GM18519 (cell line): ENCODE results near the gene DDX1.
"Not testable (repeated sequence)": the region's sequence is repeated elsewhere in the genome, so short reads cannot be mapped to it uniquely, and the experiment has no call there.

Experiments used
- ATAC-seq: cut with Tn5 transposase; IDR thresholded peaks from one replicate; pipeline ENCODE4 v1.9.1; 2021; ENCODE audit warnings: mild to moderate bottlenecking, moderate library complexity; ENCODE audit not compliant: unreplicated experiment, low FRiP score

DDX1 gene

GRCh38 chr2:15594291-15595256 is 2.9 kb downstream of the DDX1 start:
- no peak for ATAC-seq

DNA sequence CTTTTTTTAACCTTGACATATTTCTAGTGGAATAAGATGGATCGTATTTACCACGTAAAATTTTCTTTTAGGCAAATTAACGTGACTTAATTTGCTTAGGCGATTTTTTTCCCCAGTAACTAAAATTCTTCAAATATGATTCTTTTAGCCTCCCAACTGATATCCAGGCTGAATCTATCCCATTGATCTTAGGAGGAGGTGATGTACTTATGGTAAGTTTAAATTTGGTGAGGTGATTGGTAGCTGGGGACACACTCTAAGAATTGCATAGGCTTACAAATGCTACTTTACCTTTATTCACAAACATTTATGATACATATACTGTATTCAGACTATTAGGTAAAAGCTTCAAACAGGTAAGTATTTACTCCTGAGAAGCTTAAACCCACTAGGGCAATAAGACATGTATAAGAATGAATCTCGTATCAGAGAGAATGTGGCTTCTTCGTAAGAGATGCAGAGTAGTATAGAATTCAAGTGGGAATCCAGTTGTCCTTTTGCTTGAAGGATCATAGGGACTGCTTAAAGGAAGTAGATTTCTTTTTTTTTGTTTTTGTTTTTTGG is 3.8 kb downstream of the DDX1 start:
- ATAC-seq: no peak

- no peak for ATAC-seq
These were observed 4.3 kb downstream of the DDX1 start for GRCh38 chr2:15595936-15596335.

- ATAC-seq: no peak
These were observed 4.7 kb downstream of the DDX1 start for GRCh38 chr2:15596350-15596749.

DNA sequence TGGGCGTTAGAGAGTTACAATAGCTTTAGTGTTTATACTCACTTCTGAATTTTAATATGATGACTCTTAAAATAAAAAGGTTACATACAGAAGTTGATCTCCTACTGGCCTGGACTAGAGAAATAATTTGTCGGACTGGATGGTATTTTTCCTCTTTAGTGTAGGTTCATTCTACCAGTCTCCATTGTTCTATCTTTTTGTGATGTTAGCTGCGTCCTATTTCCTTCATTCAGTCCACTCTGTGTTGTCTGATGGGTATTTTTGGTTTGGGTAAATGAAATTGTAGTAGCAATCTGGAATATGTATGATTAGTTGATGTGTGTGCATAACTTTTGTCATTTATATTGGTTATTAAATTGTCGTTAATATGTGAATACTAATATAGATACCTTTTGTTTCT is 5.3 kb downstream of the DDX1 start:
- ATAC-seq: no peak

DNA sequence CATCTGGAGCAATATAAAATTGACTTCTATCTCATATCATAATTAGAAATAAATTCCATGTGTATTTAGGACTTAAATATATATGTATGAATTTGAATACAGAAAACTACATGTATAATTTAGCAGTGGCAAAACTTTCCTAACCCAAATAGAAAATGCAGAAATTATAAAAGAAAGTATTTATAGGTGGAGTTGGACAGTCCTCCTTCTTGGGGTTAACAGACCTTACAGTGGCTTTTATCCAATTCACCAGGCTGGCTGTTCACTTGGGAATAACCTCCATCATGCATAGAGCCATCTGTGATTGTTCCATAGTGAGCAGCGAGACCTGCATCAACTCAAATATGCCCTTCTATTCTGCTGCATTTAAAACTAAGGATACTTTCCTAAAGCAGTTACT is 8.3 kb downstream of the DDX1 start:
- ATAC-seq: no peak

GRCh38 chr2:15601681-15602080 is 10.0 kb downstream of the DDX1 start:
- no peak for ATAC-seq

DNA sequence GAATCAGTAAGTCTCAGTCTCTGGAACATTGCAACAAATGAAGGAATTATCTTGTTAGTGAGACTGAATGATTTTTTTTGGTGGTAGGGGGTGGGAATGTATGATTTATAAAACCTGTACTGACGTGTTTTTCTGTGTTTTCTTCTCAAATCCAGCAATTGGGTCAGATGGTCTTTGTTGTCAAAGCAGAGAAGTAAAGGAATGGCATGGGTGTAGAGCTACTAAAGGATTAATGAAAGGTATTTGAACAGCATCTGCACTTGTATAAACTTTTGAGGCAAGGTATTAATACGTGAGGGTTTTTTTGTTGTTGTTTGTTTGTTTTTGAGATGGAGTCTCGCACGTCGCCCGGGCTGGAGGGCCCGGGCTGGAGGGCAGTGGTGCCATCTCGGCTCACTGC is 10.7 kb downstream of the DDX1 start:
- no peak for ATAC-seq

DNA sequence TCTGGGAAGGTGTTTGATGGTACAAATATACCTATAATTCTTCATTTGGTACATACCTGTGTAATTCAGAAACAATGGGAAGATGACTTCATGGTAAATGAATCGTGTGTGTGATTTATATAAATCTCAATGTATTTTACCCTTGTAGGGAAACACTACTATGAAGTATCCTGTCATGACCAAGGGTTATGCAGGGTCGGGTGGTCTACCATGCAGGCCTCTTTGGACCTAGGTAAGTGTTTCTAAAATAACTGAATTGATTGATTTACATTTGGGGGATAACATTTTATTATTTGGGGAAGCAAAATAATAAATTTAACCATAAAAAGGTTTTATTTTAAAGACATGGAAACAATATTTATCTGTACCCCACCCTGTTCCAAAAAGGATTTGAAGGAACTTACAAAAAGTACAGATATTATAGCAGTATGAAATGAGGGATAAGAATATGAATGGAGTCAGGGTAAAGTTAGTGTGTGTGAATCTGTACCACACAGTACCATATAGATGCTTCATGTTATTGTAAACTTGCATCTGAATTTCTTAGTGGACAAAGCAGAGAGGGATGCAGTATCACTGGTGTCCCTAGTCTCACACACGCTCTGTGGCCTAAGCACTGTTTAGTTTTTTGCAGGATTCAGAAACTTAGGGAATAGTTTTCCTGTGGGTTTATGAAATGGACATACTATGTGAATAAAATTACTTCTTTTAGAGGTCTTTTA is 11.5 kb downstream of the DDX1 start:
- ATAC-seq: no peak

DNA sequence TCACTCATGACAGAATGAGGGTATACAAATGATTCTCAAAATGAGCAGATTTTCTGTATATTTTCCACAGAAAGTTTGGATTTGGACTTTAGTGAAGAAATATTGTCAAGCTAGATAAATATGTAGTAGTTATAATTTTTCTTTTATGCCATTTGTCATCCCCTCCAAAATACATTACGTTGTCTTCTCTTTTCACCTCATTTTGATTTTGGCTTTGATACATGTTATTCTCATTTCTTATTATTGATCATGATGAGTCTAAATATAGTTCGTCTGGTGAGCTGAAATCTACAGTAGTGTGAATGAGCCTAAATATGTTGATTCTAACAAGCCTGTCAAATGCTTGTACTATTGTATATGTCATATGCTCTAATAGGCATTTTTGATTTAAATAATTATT is 12.3 kb downstream of the DDX1 start:
- no peak for ATAC-seq

DNA sequence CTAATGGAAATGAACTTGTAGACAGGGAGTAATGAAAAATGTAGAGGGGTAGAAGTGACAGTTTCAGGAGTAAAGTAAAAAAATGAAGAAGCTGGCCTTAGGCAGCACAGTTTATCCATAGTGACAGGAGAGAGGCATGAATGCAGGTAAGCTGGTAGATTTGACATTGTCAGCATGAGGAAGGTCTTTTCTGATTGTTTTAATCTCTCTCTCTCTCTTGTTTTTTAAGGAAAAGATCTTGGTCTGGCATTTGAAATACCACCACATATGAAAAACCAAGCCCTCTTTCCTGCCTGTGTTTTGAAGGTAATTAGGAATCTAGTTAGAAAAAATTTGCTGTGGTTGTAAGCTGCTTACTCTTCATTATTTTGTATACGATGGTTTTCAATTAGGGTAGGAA is 14.1 kb downstream of the DDX1 start:
- ATAC-seq: no peak

- no peak for ATAC-seq
These were observed 15.1 kb downstream of the DDX1 start for GRCh38 chr2:15606481-15607441.

DNA sequence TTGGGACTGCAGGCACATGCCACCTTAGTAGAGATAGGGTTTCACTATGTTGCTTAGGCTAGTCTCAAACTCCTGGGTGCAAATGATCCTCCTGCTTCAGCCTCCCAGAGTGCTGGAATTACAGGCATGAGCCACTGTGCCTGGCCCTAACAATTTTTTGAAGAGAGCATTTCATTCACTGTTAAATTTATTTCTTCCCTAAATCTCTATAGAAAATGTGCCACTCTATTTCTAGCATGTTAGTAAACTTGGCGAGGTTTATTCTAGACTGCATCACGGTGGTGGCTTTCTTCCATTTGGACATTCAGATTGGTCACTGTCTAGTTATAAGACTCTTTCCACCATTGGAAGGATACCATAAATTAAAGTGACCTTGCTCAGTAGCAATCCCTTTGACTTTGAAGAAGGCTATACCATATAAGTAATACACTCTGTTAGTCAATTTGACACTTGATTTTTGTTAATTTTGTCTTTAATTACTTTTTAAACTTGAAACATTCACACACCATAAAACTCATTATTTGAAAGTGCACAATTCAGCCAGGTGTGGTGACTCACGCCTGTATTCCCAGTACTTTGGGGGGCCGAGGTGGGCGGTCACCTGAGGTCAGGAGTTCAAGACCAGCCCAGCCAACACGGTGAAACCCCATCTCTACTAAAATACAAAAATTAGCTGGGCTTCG is 16.2 kb downstream of the DDX1 start:
- no peak for ATAC-seq

DNA sequence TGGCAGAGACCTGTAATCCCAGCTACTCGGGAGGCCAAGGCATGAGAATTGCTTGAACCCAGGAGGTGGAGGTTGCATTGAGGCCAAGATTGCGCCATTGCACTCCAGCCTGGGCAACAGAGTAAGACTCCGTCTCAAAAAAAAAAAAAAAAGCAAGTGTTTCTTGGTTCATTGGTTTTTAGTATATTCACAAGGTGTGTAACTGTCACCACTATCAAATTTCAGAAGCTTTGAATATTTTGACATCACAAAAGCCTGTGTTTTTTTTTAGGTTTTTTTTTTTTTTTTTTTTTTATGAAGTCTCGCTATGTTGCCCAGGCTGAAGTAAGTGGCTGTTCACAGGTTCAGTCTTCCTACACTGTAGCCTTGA is 16.7 kb downstream of the DDX1 start:
- ATAC-seq: no peak

GRCh38 chr2:15609341-15610042 is 17.8 kb downstream of the DDX1 start:
- ATAC-seq: no peak

DNA sequence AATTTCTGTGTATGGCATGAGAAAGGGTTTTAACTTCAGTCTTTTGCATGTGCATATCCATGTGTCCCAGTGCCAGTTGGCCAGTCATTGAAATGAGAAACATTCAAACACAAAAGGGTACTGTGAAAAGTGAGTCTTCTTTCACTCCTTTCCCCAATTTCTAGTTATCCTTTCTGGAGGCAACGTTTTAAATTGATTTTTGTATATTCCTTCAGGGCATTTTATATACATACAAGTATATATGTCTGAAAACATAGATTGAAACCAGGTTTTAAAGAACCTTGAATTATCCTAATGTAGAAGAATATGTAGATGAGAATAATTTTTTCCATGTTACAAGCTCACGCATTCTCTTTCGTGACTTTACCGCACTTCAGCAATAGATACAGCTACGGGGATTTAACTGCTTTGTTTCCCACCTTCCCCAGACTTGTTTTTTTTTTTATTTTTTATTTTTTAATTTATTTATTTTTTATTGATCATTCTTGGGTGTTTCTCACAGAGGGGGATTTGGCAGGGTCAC is 18.8 kb downstream of the DDX1 start:
- ATAC-seq: no peak

GRCh38 chr2:15612101-15612500 is 20.4 kb downstream of the DDX1 start:
- not testable (repeated sequence) for ATAC-seq

GRCh38 chr2:15613736-15614429 is 22.2 kb downstream of the DDX1 start:
- ATAC-seq: no peak
